Activated T-cell treated with anti-CD3 and anti-CD28 coated beads for 4 hours (primary cell): Measurements from ENCODE around the gene CNTROB.

Experiments
- DNase-seq: peaks from one replicate; pipeline ENCODE4 v3.0.0-alpha.2; 2020

CNTROB gene

GRCh38 chr17:7987112-7987893, 55.3 kb downstream of the CNTROB start:
- no peak for DNase-seq

- peak; percentile 55 for DNase-seq
These were observed 56.8 kb downstream of the CNTROB start for GRCh38 chr17:7988750-7989178.

GRCh38 chr17:7989781-7990655, 58.0 kb downstream of the CNTROB start:
- peak; percentile 97 for DNase-seq

- no peak for DNase-seq
These were observed 60.5 kb downstream of the CNTROB start for GRCh38 chr17:7992516-7992915.

GRCh38 chr17:7992924-7993323, 60.9 kb downstream of the CNTROB start:
- DNase-seq = no peak

GRCh38 chr17:7993972-7994589, 62.1 kb downstream of the CNTROB start:
- no peak for DNase-seq

- no peak for DNase-seq
These were observed 63.7 kb downstream of the CNTROB start for GRCh38 chr17:7995724-7996123.

- no peak for DNase-seq
These were observed 65.2 kb downstream of the CNTROB start for GRCh38 chr17:7997186-7997585.
